LHCN-M2 (cell line): Measurements from ENCODE around the gene DNASE1. TPM values are rescaled to one million over a fixed set of nuclear protein-coding genes. Genes with fewer than 3 reads are reported as not detected.

Experiments used
- DNase-seq: peaks from one replicate; pipeline ENCODE4 v3.0.0-alpha.2; 2012; ENCODE audit warnings: low read depth
- total RNA-seq: library from RNA; depleted of rRNA; stranded (reverse); fragments of >200 nt; gene quantifications from 2 replicates; pipeline ENCODE4 v1.2.3, GENCODE V29; 2014; rRNA removed

Gene DNASE1
- total RNA-seq, 1 experiment from 2014 or later, result 7.3 TPM

GRCh38 chr16:3695610-3696369, 41.3 kb downstream of the DNASE1 start:
- no peak for DNase-seq

- DNase-seq, result peak; percentile 61
These were observed 42.1 kb downstream of the DNASE1 start for GRCh38 chr16:3696425-3697218.

GRCh38 chr16:3698941-3699340, 44.5 kb downstream of the DNASE1 start:
- no peak for DNase-seq

GRCh38 chr16:3701531-3701930, 47.0 kb downstream of the DNASE1 start:
- no peak for DNase-seq

GRCh38 chr16:3702082-3702481, 47.6 kb downstream of the DNASE1 start:
- DNase-seq, result no peak

GRCh38 chr16:3706253-3707012, 51.9 kb downstream of the DNASE1 start:
- no peak for DNase-seq

Other genes with a start within 250 kb of the DNASE1 start
- gene ZNF597, start 211.2 kb upstream of the DNASE1 start, total RNA-seq, result 1.9 TPM in 2 replicates
- 10.5 and 50.2 TPM in 2 replicates for gene NAA60, start 211.0 kb upstream of the DNASE1 start, total RNA-seq
- not detected in 2 replicates for gene C16orf90, start 159.2 kb upstream of the DNASE1 start, total RNA-seq
- 17.8 and 18.8 TPM in 2 replicates for gene CLUAP1, start 153.7 kb upstream of the DNASE1 start, total RNA-seq
- not detected in 2 replicates for gene NLRC3, start 77.3 kb upstream of the DNASE1 start, total RNA-seq
- 6.8 and 7.0 TPM in 2 replicates for gene SLX4, start 43.1 kb upstream of the DNASE1 start, total RNA-seq
- gene TRAP1, start 62.8 kb downstream of the DNASE1 start, total RNA-seq, result 56.0 and 63.1 TPM in 2 replicates
- 7.6 and 11.3 TPM in 2 replicates for gene CREBBP, start 226.0 kb downstream of the DNASE1 start, total RNA-seq